Posterior cingulate gyrus (tissue), 11 donors: ENCODE measurements around the gene PRKAR2A.
"Not testable (repeated sequence)": the region's sequence is repeated elsewhere in the genome, so short reads cannot be mapped to it uniquely, and the experiment has no call there.

Experiments
- DNase-seq, 10 donors: peaks; one replicate each; pipeline versions ENCODE4 v3.0.0 to v3.0.0-alpha.2; 2020 to 2021; ENCODE audit warnings: mixed read lengths in 3 of 10
- intact Hi-C: fragments of 100-400 bp; cut with DNase I; formaldehyde crosslinking; loops from one replicate; pipeline ENCODE4 v1.15.1; 2023

The PRKAR2A gene

GRCh38 chr3:48847053-48847503 is 596 bp downstream of the PRKAR2A start:
- intact Hi-C loops, result loop anchor here (1.0 to 10.0 kb wide), 2 partner anchors 72 to 102 kb away; no protein-coding TSS in a partner anchor
- DNase-seq, result peak; percentile 47 to 94 (median 62)

DNA sequence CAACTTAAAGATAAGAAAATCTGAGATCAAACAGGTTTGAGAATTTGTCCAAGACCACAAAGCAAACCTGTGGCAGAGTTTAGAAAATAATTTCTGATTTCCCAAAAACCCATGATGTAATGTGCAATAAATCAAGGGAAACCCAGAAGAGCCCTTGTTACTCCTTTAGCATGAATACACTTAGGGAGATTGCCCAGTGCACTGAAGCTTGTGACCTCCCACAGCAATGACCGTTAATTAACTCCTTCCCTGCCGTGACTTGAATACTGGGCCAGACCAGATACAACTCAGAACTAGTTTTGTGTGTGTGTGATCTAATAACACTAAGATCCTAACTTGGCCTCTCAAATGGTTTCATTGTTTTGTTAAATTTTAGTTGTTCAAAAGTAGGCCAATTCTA is 2.5 kb downstream of the PRKAR2A start:
- intact Hi-C loops, result loop anchor here (10.0 kb wide), 1 partner anchor 100 kb away; no protein-coding TSS in a partner anchor
- no peak for DNase-seq

- no peak for DNase-seq
- intact Hi-C loops, result no loop called here
These were observed 10.5 kb downstream of the PRKAR2A start for GRCh38 chr3:48837163-48837562.

GRCh38 chr3:48835650-48836366 is 11.9 kb downstream of the PRKAR2A start:
- intact Hi-C loops, result no loop called here
- peak in 1 of 10 donors; percentile 58 for DNase-seq

DNA sequence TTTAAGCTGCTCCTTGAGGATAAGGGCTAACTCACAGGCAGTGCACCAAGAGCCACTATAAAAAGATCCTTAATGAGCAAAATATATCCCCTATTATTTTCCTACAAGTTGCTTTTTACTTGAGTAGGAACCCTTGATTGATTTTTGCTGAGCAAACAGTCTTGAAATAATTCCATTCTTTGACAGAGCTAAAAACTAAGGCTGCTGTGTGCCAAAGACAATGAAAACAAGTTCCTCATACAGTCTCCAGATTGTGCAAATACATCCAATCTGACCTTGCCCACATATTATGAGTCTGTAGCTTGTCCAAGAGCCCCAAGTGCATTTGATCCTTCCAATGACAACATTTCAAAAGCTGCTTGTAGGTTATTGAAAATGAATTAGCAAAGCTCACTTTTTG is 15.0 kb downstream of the PRKAR2A start:
- intact Hi-C loops, result no loop called here
- no peak for DNase-seq

- intact Hi-C loops, result no loop called here
- no peak for DNase-seq
These were observed 17.0 kb downstream of the PRKAR2A start for GRCh38 chr3:48830715-48831114.

DNA sequence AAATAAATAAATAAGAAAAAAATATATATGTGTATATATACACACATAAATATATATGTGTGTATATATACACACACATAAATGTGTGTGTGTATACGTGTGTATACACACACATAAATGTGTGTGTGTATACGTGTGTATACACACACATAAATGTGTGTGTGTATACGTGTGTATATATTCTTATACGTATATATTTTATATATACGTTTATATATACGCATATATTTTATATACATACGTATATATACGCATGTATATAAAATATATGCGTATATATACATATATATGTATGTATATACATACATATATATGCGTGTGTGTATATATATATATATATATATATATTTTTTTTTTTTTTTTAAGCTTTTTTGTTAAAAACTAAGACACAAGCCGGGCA is 18.1 kb downstream of the PRKAR2A start:
- DNase-seq, intact Hi-C loops: not testable (repeated sequence)

DNA sequence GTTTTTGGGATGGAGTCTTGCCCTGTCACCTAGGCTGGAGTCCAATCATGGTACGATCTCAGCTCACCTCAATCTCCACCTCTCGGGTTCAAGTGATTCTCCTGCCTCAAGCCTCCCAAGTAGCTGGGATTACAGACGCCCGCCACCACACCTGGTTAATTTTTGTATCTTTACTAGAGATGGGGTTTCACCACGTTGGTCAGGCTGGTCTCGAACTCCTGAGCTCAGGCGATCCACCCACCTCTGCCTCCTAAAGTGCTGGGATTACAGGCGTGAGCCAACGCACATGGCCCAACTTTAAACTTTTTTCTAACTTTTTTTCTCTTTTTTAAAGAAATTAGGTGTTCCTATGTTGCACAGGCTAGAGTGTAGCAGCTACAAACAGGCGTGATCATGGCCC is 19.8 kb downstream of the PRKAR2A start:
- DNase-seq, intact Hi-C loops: not testable (repeated sequence)

DNA sequence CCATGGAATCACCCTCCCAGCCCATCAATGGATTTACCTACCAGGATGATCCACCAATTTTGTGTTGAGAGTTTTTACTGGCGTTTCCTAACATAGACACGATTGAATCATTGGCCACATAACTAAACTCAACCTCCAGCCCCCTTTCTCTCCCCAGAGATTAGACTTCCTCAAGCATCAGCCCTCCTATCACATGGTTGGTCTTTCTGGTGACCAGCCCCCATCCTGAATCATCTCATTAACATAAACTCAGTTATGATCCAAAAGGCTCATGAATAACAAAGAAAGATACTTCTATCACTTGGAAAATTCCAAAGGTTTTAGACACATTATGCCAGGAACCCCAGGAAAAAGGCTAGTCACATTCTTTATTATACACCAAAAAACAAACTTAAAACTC is 21.2 kb downstream of the PRKAR2A start:
- DNase-seq, result no peak
- intact Hi-C loops, result no loop called here

DNA sequence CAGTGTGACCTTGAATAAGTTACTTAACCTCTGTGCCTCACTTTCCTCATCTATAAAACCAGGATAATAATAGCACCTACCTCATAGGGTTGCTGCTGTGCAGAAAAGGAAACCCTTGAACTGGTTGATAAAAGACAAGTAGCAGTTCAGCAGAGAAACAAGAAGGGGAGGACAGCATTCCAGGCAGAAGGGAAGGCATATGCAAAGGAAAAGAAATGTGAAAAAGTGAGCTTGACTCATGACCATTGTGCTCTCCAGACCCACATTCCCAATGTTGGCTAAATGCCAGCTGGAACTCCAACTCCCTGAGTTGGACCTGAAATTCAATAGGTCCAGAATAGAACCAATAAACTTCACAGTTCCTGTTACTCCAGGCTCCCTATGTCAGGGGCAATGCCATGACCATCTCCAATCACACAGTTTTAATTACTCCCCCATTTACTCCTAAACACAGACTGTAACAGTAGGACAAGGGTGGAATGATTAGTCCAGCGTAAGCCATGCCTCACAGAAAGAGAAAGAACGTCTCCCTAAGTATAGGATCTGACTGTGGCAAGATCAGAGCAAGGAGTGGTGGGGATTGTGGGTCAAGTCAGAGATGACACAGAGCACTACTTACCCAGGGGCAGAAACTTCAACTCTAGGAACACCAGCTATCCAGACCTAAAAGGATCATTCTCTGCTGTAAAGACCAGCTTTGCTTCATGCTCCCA is 26.9 kb downstream of the PRKAR2A start:
- intact Hi-C loops, result no loop called here
- DNase-seq, result no peak

DNA sequence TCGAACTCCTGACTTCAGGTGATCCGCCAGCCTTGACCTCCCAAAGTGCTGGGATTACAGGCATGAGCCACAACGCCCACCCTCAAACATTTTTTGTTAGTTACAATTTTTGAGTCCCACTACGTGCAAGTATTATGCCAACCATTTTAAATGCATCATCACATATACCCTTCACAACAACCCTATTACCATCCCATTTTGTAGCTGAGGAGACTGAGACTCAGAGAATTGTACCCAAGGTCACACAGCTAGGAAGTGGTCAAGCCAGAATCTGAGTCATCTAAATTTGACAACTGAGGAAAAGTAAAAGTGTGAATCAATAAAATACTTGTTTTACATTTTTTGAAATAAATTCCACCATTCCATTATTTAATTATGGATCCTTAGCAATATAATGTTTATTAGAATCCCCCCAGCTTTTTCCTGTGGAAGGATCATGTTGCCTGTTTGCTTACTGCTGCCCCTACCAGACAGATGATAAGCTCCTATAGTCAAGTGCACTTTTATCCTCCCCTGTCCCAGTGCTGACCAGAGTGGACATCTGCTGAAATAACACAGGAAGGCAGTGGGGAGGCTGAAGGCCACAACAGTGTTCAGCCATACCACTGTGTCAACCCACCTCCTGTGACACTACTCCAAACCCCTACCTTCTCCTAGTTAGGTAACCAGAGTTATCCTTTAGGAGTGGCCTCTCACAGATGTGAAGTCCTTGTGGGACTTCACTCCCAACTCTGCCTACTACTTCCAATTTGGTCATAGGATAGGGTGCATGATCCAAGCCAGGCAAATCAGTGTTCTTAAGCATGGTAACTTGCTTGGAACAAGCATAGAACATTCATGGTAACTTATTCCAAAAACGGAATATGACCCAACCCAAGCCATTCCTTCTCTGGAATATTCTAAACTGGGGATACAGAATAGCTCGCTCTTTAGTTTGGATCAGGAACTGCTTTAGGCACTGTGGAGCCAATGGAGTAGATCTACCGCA is 28.1 kb downstream of the PRKAR2A start:
- no peak for DNase-seq
- intact Hi-C loops, result no loop called here

- intact Hi-C loops, result no loop called here
- no peak for DNase-seq
These were observed 36.1 kb downstream of the PRKAR2A start for GRCh38 chr3:48811524-48811923.

DNA sequence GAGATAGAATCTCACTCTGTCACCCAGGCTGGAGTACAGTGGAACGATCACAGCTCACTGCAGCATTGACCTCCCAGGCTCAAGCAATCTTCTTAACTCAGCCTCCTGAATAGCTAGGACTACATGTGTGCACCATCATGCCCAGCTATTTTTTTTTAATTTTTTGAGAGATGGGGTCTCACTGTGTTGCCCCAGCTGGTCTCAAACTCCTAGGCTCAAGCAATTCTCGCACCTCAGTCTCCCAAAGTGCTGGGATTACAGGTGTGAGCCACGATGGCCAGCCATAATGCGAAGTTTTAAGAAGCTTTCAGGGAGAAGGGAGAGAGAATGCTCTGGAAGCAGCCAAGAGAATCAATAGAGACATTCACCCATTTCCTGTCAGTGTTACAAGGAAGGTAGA is 42.7 kb downstream of the PRKAR2A start:
- no peak for DNase-seq
- intact Hi-C loops, result no loop called here

- intact Hi-C loops, result not testable (repeated sequence)
These were observed 46.8 kb downstream of the PRKAR2A start for GRCh38 chr3:48800831-48801230.

DNA sequence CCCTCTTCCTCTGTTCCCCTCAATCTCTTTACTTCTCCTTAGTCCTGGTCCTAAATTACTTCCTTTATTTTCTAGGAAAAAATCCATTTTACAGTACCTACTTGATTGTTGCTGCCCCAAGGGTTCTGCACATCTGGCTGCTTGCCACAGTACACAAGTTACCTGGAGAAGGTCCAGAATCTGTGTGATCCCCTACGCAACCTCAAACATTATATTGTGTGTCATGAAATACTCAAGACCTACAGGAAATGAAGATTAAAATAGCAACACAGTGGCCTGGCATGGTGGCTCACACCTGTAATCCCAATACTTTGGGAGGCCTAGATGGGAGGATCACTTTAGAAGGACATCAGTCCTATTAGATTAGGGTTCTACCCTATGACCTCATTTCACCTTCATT is 48.7 kb downstream of the PRKAR2A start:
- intact Hi-C loops, result no loop called here

More at GRCh38 chr3:48800831-48801230, 46.8 kb downstream of the PRKAR2A start:
- not testable (repeated sequence) for DNase-seq

DNA sequence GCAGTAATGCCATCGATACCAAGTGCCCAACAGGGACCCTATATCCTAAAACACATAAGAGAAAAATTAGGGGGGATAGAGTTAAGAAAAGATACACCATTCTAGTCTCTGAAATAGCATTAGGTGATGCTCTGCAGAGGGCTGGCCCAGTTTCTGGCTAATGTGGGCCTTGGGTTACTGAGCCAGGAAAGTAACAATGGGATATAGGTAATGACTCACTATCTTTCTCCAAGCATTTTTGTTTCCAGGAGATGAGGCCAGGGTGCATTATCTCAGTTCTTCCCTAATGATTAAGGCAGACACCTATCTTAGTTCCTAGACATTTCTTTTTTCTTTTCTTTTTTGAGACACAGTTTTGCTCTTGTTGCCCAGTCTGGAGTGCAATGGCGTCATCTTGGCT is 50.0 kb downstream of the PRKAR2A start:
- intact Hi-C loops, result no loop called here
- no peak for DNase-seq

More for the DNA sequence above, 48.7 kb downstream of the PRKAR2A start:
- no peak for DNase-seq

- intact Hi-C loops, result no loop called here
- DNase-seq, result no peak
These were observed 51.5 kb downstream of the PRKAR2A start for GRCh38 chr3:48795997-48796732.

DNA sequence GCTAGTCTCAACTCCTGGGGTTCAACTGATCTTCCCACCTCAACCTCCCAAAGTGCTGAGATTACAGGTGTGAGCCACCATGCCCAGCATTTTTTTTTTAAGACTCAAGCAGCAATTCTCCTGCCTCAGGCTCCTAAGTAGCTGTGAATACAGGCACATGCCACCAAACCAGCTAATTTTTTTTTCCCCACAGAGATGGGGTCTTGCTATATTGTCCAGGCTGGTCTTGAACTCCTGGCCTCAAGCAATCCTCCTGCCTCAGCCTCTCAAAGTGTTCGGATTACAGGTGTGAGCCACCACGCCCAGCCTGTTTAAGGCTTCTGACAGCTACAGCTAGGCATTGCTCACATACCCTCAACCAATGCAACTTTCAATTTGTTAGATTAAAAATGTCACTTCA is 54.2 kb downstream of the PRKAR2A start:
- not testable (repeated sequence) for DNase-seq

GRCh38 chr3:48789665-48790064 is 58.0 kb downstream of the PRKAR2A start:
- intact Hi-C loops, result no loop called here
- no peak for DNase-seq

More for the DNA sequence above, 54.2 kb downstream of the PRKAR2A start:
- intact Hi-C loops, result not testable (repeated sequence)
